ENCODE data around the gene COPA. TPM values are rescaled to one million over a fixed set of nuclear protein-coding genes. Genes with fewer than 3 reads are reported as not detected.
"Not testable (repeated sequence)": the region's sequence is repeated elsewhere in the genome, so short reads cannot be mapped to it uniquely, and the experiment has no call there.

The COPA gene
- total and polyA plus RNA-seq, 11 donors, result 46.9 to 129 (median 100) TPM

GRCh38 chr1:160291248-160292220 is 51.5 kb downstream of the COPA start:
- H3K4me1 ChIP-seq, result peaks cover 0 to 5% (median 0%) of the 10 kb centered on the region in 12 donors
- ATAC-seq (peak; percentile 73 to 90 (median 82)), DNase-seq (peak in 4 of 5 donors; percentile 44 to 60 (median 53))
- no peaks in the 10 kb centered on the region for H3K9me3 ChIP-seq
- H3K36me3 ChIP-seq, result peaks cover 11 to 89% (median 86%) of the 10 kb centered on the region in 9 donors
- TF ChIP-seq CTCF (IDR thresholded peaks at IDR 0.05), result peak; percentile 62 to 86 (median 78)
- TF ChIP-seq POLR2A (IDR thresholded peaks at IDR 0.05), result no peak
- intact Hi-C loops (cut with DNase I), result loop anchor here in 9 of 10 donors (1.0 to 5.0 kb wide), 7 partner anchors 74 to 194 kb away; partner anchors contain the start of genes CASQ1 (in 4 of the 9) and IGSF8 (in 1 of the 9)
- WGBS, 4 donors, result 35 to 46% (median 43%) methylated on average over 11 of the region's 11 CpGs
- no peaks in the 10 kb centered on the region for H3K27me3 ChIP-seq
- H3K27ac ChIP-seq, result peak overlapping the region in 1 of 12 donors; percentile 32
- H3K4me3 ChIP-seq, result no peak overlapping the region

GRCh38 chr1:160287769-160288168 is 55.3 kb downstream of the COPA start:
- H3K4me3 ChIP-seq, H3K27ac ChIP-seq, ATAC-seq, H3K9me3 ChIP-seq, DNase-seq, H3K27me3 ChIP-seq: not testable (repeated sequence)
- H3K4me1 ChIP-seq, result peaks cover 0 to 27% (median 18%) of the 10 kb centered on the region in 12 donors
- intact Hi-C loops (cut with DNase I), result loop anchor here in 3 of 10 donors (5.0 kb wide), 3 partner anchors 55 to 190 kb away; partner anchors contain the start of genes COPA (in 1 of the 3), IGSF8 (in 1 of the 3) and NCSTN (in 1 of the 3)
- WGBS, 4 donors, result 93 to 96% (median 95%) methylated on average over 12 of the region's 12 CpGs
- H3K36me3 ChIP-seq, result peaks cover 8 to 58% (median 50%) of the 10 kb centered on the region in 9 donors

- no peak for ATAC-seq
- Histone ChIP-seq H3K27me3 (no peaks in the 10 kb centered on the region), H3K27ac (no peak overlapping the region), H3K4me3 (peak overlapping the region in 11 of 12 donors; percentile 76 to 98 (median 82)), H3K36me3 (peaks cover 0 to 58% (median 50%) of the 10 kb centered on the region in 9 donors), H3K9me3 (no peaks in the 10 kb centered on the region), H3K4me1 (peaks cover 0 to 25% (median 18%) of the 10 kb centered on the region in 12 donors)
- DNase-seq, result peak in 1 of 5 donors; percentile 53
- intact Hi-C loops (cut with DNase I), result loop anchor here in 4 of 10 donors (2.0 to 5.0 kb wide), 4 partner anchors 23 to 188 kb away; partner anchors contain the start of genes DCAF8 (in 2 of the 4), COPA (in 1 of the 4), IGSF8 (in 1 of the 4) and NCSTN (in 1 of the 4)
- 75 to 84% (median 81%) methylated on average over 23 of the region's 23 CpGs for WGBS, 4 donors
- TF ChIP-seq CTCF (IDR thresholded peaks at IDR 0.05) (no peak), POLR2A (IDR thresholded peaks at IDR 0.05) (no peak)
Measured at GRCh38 chr1:160285506-160285905, 57.5 kb downstream of the COPA start.

GRCh38 chr1:160284782-160285344 is 58.2 kb downstream of the COPA start, which contains the start of gene PEX19:
TSS of gene PEX19 (minus strand) at chr1:160285133. CDS start at chr1:160285124, 9 bp downstream.
- H3K4me3 ChIP-seq, result peak within 1 kb of the TSS; percentile 76 to 98 (median 88)
- H3K4me1 ChIP-seq, result peaks cover 0 to 25% (median 18%) of the 10 kb centered on the region in 12 donors
- no peaks in the 10 kb centered on the region for H3K9me3 ChIP-seq
- H3K27me3 ChIP-seq, result no peaks in the 10 kb centered on the region
- peak within 1 kb of the TSS; percentile 56 to 92 (median 84) for H3K27ac ChIP-seq
- ATAC-seq, result peak; percentile 99 to 100 (median 100)
- TF ChIP-seq POLR2A (IDR thresholded peaks at IDR 0.05) (peak in 1 of 2 donors; percentile 52), CTCF (IDR thresholded peaks at IDR 0.05) (no peak)
- WGBS, 4 donors, result 0 to 1% (median 0%) methylated on average over 27 of the region's 27 CpGs
- DNase-seq, result peak; percentile 95 to 96 (median 95)
- peaks cover 0 to 58% (median 50%) of the 10 kb centered on the region in 9 donors for H3K36me3 ChIP-seq
- intact Hi-C loops (cut with DNase I), result loop anchor here in 4 of 10 donors (2.0 to 5.0 kb wide), 4 partner anchors 22 to 188 kb away; partner anchors contain the start of genes DCAF8 (in 2 of the 4), COPA (in 1 of the 4), IGSF8 (in 1 of the 4) and NCSTN (in 1 of the 4)
